Spleen (tissue), 11 donors: Measurements from ENCODE around the gene POC5. TPM values are rescaled to one million over a fixed set of nuclear protein-coding genes. Genes with fewer than 3 reads are reported as not detected.
A peak's percentile ranks its signal among the peaks of the same experiment; 100 is the strongest.

Experiments used
- DNase-seq: peaks from one replicate; pipeline ENCODE4 v3.0.0-alpha.2; 2020
- H3K27ac ChIP-seq, 8 donors: fragments of 200-600 bp; sonication (generic) in 7 of 8; 1 replicate in 4 of 8; 2 replicates in 4 of 8; pipeline versions ENCODE4 v1.5.0 to v1.8.0; 2016 to 2021; ENCODE audit warnings: inconsistent platforms in 4 of 8, mild to moderate bottlenecking in 4 of 8, moderate library complexity in 1 of 8
- H3K27me3 ChIP-seq, 7 donors: fragments of 200-600 bp; sonication (generic) in 6 of 7; replicated peaks in 1 of 7; 1 replicate in 4 of 7; 2 replicates in 3 of 7; pipeline versions ENCODE4 v1.5.0 to v1.8.0; 2016 to 2021; ENCODE audit warnings: inconsistent platforms in 3 of 7, mild to moderate bottlenecking in 1 of 7
- H3K36me3 ChIP-seq, 6 donors: fragments of 200-600 bp; sonication (generic) in 5 of 6; 1 replicate in 4 of 6; 2 replicates in 2 of 6; pipeline versions ENCODE4 v1.5.0 to v1.8.0; 2016 to 2021; ENCODE audit warnings: inconsistent platforms in 2 of 6
- H3K4me1 ChIP-seq, 6 donors: fragments of 200-600 bp; sonication (generic) in 5 of 6; 1 replicate in 3 of 6; 2 replicates in 3 of 6; pipeline versions ENCODE4 v1.5.0 to v1.8.0; 2016 to 2021; ENCODE audit warnings: inconsistent platforms in 3 of 6
- H3K4me3 ChIP-seq, 8 donors: fragments of 200-600 bp; sonication (generic) in 7 of 8; 1 replicate in 4 of 8; 2 replicates in 4 of 8; pipeline versions ENCODE4 v1.5.0 to v1.8.0; 2016 to 2021; ENCODE audit warnings: inconsistent platforms in 4 of 8, mild to moderate bottlenecking in 4 of 8, moderate library complexity in 2 of 8
- H3K9me3 ChIP-seq, 8 donors: fragments of 200-600 bp; sonication (generic) in 7 of 8; 1 replicate in 4 of 8; 2 replicates in 4 of 8; pipeline versions ENCODE4 v1.5.0 to v1.8.0; 2016 to 2021; ENCODE audit warnings: inconsistent platforms in 4 of 8
- POLR2A ChIP-seq, 3 donors: fragments of 450-650 bp; IDR thresholded peaks; one replicate each; pipeline ENCODE4 v1.5.1; 2017; ENCODE audit warnings: antibody characterized with exemption in 3 of 3, mild to moderate bottlenecking in 1 of 3
- POLR2AphosphoS5 ChIP-seq, 3 donors: sonication (generic); formaldehyde crosslinking; IDR thresholded peaks; one replicate each; pipeline ENCODE4 v1.5.1; 2017; ENCODE audit warnings: antibody characterized with exemption in 3 of 3
- WGBS, 5 donors: extraction: QIAGEN DNeasy Blood & Tissue Kit in 3 of 5; methylation state at CpG; one replicate each; pipeline versions ENCODE4 v1.1.5 to v1.1.7; 2013 to 2018; 5-methylcytosine and 5-hydroxymethylcytosine counted together
- intact Hi-C: fragments of 100-400 bp; cut with DNase I; formaldehyde crosslinking; loops from one replicate; pipeline ENCODE4 v1.15.0; 2023; ENCODE audit warnings: low total_unique reads
- polyA plus RNA-seq, 3 donors: library from polyadenylated mRNA; stranded (reverse); fragments of 200-250 nt; gene quantifications; one replicate each; pipeline ENCODE4 v1.2.1, GENCODE V29; 2013
- total RNA-seq, 7 donors: library from RNA; depleted of rRNA in 3 of 7; stranded (reverse); fragments of >200 nt in 3 of 7; fragmentation: NEBNext Ultra II Directional in 4 of 7; extraction: Animal tissue kit (Norgen Biotek cat#: 25700) in 4 of 7; gene quantifications; one replicate each; pipeline versions ENCODE4 v1.1.0 to v1.2.1, GENCODE V29; 2016 to 2021
- TF ChIP-seq, protein P1 (sequence below), 11 experiments: fragments of 200-600 bp in 7 of 11; fragments of 450-650 bp in 4 of 11; sonication (generic) in 4 of 11; IDR thresholded peaks in 8 of 11; conservative IDR thresholded peaks in 3 of 11; 1 replicate in 7 of 11; 2 replicates in 4 of 11; pipeline versions ENCODE4 v1.4.0 to v1.8.0; 2016 to 2021; ENCODE audit warnings: antibody characterized with exemption in 11 of 11, inconsistent platforms in 4 of 11, mild to moderate bottlenecking in 1 of 11
- donor health status: healthy with polysubstance abuse.
- donor health status: DM: no; HTN: no; CAD: no; lungs with moderate emphysema.
- donor health status: DM: no; HTN: no; CAD: no.
- donor health status: Bipolar disorder and iron deficiency.
- donor health status: healthy.
- donor health status: DM: no; HTN: no; CAD: no.
- donor health status: DM: yes; HTN: yes; CAD: no.

Gene POC5
- total and polyA plus RNA-seq, 10 donors, result 11.2 to 36.0 (median 15.3) TPM

DNA sequence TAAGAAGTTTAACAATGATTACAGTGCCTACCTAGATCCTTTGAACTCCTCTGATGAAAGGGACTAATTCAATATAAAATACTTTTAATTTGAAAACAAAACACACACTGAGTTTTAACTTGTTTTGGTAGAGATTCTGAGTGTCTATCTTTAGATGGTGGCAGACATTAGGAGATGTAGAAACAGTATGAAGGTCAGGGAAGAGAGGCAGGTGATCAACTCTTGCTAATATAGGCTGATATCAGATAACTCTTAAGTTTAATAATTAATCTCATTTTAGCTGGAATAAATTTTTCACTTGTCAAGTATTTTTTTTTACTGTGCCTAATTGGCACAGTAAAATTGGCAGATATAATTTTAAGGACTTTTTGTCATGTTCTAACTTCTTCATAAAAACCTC lies 30.8 kb downstream of the POC5 start:
- H3K9me3 ChIP-seq, result no peaks in the 10 kb centered on the region
- H3K27me3 ChIP-seq, result no peaks in the 10 kb centered on the region
- DNase-seq, result no peak
- TF ChIP-seq POLR2AphosphoS5 (IDR thresholded peaks at IDR 0.05) (no peak), POLR2A (IDR thresholded peaks at IDR 0.05) (no peak)
- TF ChIP-seq, protein P1, sequence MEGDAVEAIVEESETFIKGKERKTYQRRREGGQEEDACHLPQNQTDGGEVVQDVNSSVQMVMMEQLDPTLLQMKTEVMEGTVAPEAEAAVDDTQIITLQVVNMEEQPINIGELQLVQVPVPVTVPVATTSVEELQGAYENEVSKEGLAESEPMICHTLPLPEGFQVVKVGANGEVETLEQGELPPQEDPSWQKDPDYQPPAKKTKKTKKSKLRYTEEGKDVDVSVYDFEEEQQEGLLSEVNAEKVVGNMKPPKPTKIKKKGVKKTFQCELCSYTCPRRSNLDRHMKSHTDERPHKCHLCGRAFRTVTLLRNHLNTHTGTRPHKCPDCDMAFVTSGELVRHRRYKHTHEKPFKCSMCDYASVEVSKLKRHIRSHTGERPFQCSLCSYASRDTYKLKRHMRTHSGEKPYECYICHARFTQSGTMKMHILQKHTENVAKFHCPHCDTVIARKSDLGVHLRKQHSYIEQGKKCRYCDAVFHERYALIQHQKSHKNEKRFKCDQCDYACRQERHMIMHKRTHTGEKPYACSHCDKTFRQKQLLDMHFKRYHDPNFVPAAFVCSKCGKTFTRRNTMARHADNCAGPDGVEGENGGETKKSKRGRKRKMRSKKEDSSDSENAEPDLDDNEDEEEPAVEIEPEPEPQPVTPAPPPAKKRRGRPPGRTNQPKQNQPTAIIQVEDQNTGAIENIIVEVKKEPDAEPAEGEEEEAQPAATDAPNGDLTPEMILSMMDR (IDR thresholded peaks at IDR 0.05 in 8 of 11, conservative IDR thresholded peaks at IDR 0.05 in 3 of 11), result no peak
- peaks cover 0 to 97% (median 54%) of the 10 kb centered on the region in 6 donors for H3K36me3 ChIP-seq
- H3K27ac ChIP-seq, result no peak overlapping the region
- no peak overlapping the region for H3K4me3 ChIP-seq
- peaks cover 0 to under 1% (median 0%) of the 10 kb centered on the region in 6 donors for H3K4me1 ChIP-seq
- intact Hi-C loops, result loop anchor here (10.0 kb wide), 1 partner anchor 172 kb away; the partner anchor contains the start of genes CERT1 and POLK

DNA sequence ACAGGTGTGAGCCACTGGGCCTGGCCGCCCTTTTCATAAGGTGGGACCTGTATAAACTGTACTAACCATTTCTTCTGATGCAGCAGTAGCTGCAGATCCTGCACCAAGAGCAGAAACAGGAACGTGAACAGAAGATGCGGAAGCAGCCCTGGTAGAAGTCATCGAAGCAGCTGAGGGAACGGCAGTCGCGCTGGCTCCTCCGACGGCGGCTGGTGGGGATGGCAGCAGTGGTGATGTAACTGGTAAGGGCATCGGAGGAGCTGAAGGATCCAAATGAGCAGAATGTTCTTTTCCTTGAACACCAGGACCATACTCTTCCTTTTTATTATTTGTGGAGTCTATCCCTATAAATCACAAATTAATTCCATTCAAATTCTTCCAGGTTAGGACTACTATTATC lies 32.1 kb downstream of the POC5 start:
- no peak overlapping the region for H3K27ac ChIP-seq
- WGBS, 5 donors, result 96 to 98% (median 97%) methylated on average over 11 of the region's 11 CpGs
- no peaks in the 10 kb centered on the region for H3K9me3 ChIP-seq
- peaks cover 0 to 83% (median 50%) of the 10 kb centered on the region in 6 donors for H3K36me3 ChIP-seq
- H3K4me3 ChIP-seq, result no peak overlapping the region
- DNase-seq, result no peak
- TF ChIP-seq, protein P1 (IDR thresholded peaks at IDR 0.05 in 8 of 11, conservative IDR thresholded peaks at IDR 0.05 in 3 of 11), result no peak
- TF ChIP-seq POLR2AphosphoS5 (IDR thresholded peaks at IDR 0.05), result no peak
- TF ChIP-seq POLR2A (IDR thresholded peaks at IDR 0.05), result no peak
- H3K4me1 ChIP-seq, result peaks cover 0 to 9% (median 3%) of the 10 kb centered on the region in 6 donors
- H3K27me3 ChIP-seq, result no peaks in the 10 kb centered on the region
- intact Hi-C loops, result loop anchor here (10.0 kb wide), 1 partner anchor 170 kb away; the partner anchor contains the start of genes CERT1 and POLK

DNA sequence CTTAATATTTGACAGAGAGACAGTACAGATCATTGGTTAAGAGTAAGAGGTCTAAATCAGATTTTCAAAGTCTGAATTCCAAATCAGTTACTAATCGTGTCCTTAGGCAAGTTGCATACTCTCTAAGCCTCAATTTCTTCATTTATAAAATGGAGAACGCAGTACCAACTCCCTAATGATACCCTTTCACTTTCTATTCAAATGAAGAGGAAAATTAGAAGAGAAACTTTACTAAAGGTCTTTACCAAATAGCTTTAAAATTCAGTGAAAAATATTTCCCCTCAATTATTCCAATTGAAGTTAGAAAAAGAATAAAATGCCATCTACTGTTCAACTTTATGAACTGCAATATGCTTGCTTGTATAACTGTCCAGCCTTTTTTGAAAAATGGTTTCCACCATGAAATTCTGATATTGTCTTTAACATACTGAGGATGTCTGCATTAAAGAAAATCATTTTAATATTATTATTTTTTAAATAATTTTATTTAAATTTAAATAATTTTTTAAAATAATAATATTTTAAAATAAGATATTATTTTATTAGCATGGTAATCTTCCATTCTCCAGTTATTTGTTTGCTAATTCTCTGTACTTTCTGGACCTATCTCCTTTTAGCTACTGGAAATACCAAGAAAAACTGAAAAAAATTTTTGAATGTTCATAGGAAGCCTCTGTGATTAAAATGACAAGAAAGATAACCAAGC lies 36.0 kb downstream of the POC5 start:
- TF ChIP-seq, protein P1 (IDR thresholded peaks at IDR 0.05 in 8 of 11, conservative IDR thresholded peaks at IDR 0.05 in 3 of 11), result peak; percentile 53 to 89 (median 78)
- no peak for TF ChIP-seq POLR2A (IDR thresholded peaks at IDR 0.05)
- no peak for TF ChIP-seq POLR2AphosphoS5 (IDR thresholded peaks at IDR 0.05)
- no peak for DNase-seq
- peaks cover 0 to 33% (median 13%) of the 10 kb centered on the region in 6 donors for H3K4me1 ChIP-seq
- peaks cover 0 to 51% (median 24%) of the 10 kb centered on the region in 6 donors for H3K36me3 ChIP-seq
- no peak overlapping the region for H3K4me3 ChIP-seq
- WGBS, 5 donors, result 39 to 52% (median 48%) methylated on average over 2 of the region's 2 CpGs
- no peaks in the 10 kb centered on the region for H3K27me3 ChIP-seq
- intact Hi-C loops, result loop anchor here (10.0 kb wide), 1 partner anchor 166 kb away; the partner anchor contains the start of genes CERT1 and POLK
- peak overlapping the region in 4 of 8 donors; percentile 29 to 41 (median 32) for H3K27ac ChIP-seq
- H3K9me3 ChIP-seq, result no peaks in the 10 kb centered on the region

DNA sequence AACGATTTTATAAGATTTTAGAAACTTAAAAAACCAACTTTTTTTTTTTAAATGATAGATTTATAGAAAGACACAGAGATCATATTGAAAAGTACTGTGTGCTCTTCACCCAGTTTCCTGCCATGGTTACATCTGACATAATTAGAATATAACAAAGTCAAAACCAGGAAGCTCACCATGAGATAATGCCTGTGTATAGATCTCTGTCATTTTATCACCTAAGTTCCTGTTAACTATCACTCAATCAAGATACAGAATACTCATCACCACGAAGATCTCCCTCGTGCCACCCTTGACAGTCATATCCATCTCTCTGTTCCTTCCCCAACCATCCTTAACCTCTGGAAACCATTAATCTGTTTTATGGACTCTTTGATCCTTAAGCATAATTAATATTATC lies 39.1 kb downstream of the POC5 start:
- intact Hi-C loops, result no loop called here

More for the DNA sequence above, 39.1 kb downstream of the POC5 start:
- 23 to 49% (median 32%) methylated on average over 3 of the region's 3 CpGs for WGBS, 5 donors
- no peaks in the 10 kb centered on the region for H3K9me3 ChIP-seq
- no peak for DNase-seq
- H3K4me3 ChIP-seq, result no peak overlapping the region
- peak overlapping the region in 7 of 8 donors; percentile 39 to 71 (median 54) for H3K27ac ChIP-seq
- H3K36me3 ChIP-seq, result peaks cover 0 to 51% (median 22%) of the 10 kb centered on the region in 6 donors
- H3K4me1 ChIP-seq, result peaks cover 0 to 33% (median 13%) of the 10 kb centered on the region in 6 donors
- no peak for TF ChIP-seq POLR2AphosphoS5 (IDR thresholded peaks at IDR 0.05)
- H3K27me3 ChIP-seq, result no peaks in the 10 kb centered on the region
